D721Med (cell line): Measurements from ENCODE around the gene MARVELD1.
A peak's percentile ranks its signal among the peaks of the same experiment; 100 is the strongest.

Source experiments
- DNase-seq: peaks from one replicate; pipeline ENCODE4 v3.0.0; 2011; ENCODE audit warnings: low spot score; ENCODE audit not compliant: insufficient read length
- FAIRE-seq: peaks from 2 replicates; lab custom pipeline; 2011; peaks lifted over from hg19 to GRCh38; lab: Jason Lieb, UNC
- TF ChIP-seq, protein P1 (sequence below): IDR thresholded peaks from 2 replicates; pipeline ENCODE4 v1.5.1; 2012; ENCODE audit warnings: mild to moderate bottlenecking, control low read depth; ENCODE audit not compliant: insufficient read depth; ENCODE audit errors: missing control alignments

MARVELD1 gene

DNA sequence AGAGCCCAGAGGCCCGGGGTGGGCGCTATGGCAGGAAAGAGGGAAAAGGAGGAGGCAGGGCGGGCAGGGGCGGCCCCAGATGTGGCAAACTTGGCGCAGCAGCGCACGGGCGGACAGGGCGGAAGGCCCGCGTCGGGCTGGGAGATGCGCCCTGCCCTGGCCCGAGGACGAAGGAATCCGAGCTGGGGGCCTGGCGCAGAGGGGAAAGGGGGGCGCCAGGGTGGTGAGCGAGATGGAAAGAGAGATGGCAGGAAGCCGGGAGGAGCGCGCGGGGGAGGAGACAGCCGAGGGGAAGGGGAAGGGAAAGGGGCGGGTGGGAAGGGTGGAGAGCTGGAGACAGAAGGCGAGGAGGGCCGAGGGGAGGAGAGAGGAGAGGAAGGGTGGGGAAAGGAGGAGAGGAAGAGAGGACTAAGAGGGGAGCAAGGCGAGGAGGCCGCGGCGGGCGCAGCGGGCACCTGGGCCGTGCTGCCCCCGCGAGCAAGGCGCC, at the start of gene MARVELD1:
TSS of gene MARVELD1 (plus strand) at position 392 of the 487 bp plus-strand sequence. CDS start 147 bp downstream, outside the sequence.
- DNase-seq (peak; percentile 83), FAIRE-seq (no peak)
- TF ChIP-seq, protein P1, sequence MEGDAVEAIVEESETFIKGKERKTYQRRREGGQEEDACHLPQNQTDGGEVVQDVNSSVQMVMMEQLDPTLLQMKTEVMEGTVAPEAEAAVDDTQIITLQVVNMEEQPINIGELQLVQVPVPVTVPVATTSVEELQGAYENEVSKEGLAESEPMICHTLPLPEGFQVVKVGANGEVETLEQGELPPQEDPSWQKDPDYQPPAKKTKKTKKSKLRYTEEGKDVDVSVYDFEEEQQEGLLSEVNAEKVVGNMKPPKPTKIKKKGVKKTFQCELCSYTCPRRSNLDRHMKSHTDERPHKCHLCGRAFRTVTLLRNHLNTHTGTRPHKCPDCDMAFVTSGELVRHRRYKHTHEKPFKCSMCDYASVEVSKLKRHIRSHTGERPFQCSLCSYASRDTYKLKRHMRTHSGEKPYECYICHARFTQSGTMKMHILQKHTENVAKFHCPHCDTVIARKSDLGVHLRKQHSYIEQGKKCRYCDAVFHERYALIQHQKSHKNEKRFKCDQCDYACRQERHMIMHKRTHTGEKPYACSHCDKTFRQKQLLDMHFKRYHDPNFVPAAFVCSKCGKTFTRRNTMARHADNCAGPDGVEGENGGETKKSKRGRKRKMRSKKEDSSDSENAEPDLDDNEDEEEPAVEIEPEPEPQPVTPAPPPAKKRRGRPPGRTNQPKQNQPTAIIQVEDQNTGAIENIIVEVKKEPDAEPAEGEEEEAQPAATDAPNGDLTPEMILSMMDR, result no peak

DNA sequence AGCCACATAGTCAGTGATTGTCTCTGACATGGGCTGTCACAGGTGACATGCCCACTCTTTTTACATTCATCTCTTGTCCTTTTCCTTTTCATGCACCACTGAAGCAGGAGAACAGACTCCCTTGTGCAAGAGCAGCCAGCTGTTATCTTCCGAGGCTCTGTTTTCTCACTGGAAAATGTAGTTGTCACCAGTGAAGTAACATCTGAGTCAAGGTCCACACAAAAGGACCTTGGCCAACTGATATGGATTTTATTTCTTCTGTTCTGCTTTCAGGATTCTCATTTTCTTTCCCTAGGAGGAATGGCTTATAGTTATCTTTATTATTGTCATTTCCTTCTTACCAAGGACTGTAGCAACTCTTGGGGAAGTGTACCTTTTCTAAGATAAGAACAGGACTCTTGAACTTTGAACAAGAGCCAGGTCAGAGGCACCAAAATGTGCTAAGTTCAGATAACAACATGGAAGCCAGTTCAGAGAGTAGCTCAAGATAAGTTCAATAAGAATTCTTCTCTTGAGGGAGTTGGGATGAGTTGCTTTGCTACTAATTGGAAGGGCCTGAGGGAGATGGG, 49.2 kb upstream of the MARVELD1 start:
- DNase-seq, result no peak
- TF ChIP-seq, protein P1, result no peak
- FAIRE-seq, result no peak

DNA sequence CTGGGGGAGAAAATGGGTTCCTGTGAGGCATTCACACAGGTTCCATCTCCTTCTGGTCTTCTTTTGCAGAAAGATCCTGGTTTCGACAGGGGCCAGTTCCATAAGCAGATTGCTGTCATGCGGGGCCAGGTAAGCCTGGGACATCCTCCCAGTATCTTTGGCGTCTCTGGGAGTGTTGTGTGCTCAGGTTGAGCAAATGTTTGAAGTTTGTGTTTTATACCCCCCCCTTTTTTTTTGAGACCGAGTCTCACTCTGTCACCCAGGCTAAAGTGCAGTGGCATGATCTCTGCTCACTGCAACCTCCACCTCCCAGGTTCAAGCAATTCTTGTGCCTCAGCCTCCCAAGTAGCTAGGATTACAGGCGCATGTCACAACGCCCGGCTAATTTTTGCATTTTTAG, 46.5 kb upstream of the MARVELD1 start:
- DNase-seq, result no peak
- TF ChIP-seq, protein P1, result no peak
- FAIRE-seq, result no peak

DNA sequence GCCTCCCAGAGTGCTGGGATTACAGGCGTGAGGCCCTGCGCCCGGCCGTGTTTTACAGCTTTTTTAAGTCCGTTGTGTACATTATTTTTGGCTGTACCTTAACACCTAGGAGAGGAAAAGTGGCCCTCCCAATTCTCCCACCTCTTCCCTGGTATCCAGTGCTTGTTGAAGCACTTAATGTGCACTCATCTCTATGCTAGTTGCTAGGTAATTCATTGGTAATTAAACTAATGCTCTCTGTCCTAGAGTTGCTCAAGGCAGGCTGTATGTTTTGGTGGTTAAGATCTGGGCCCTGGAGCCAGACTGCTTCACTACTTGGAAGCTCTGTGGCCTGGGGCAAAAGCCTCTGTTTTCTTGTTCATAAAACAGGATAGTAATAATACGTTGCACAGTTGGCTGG, 46.1 kb upstream of the MARVELD1 start:
- DNase-seq (no peak), FAIRE-seq (no peak)
- TF ChIP-seq, protein P1, result no peak

DNA sequence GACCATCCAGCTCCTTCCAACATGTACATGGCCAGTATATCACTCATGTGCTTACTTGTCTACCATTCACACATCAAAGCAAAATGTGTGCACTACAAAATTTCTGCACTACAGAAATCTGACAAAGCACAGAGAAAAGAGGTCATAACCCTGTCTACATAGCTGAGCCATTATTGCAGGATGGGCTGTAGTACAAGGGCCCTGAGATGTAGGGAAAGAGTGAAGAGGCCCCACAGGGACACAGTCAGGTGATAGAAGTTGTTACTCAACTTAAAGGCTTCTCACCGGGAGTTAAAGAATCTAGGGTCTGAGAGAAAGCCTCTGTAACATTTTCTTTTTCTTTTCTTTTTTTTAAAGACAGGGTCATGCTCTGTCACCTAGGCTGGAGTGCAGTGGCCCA, 44.0 kb upstream of the MARVELD1 start:
- no peak for FAIRE-seq
- TF ChIP-seq, protein P1, result no peak
- DNase-seq, result no peak

DNA sequence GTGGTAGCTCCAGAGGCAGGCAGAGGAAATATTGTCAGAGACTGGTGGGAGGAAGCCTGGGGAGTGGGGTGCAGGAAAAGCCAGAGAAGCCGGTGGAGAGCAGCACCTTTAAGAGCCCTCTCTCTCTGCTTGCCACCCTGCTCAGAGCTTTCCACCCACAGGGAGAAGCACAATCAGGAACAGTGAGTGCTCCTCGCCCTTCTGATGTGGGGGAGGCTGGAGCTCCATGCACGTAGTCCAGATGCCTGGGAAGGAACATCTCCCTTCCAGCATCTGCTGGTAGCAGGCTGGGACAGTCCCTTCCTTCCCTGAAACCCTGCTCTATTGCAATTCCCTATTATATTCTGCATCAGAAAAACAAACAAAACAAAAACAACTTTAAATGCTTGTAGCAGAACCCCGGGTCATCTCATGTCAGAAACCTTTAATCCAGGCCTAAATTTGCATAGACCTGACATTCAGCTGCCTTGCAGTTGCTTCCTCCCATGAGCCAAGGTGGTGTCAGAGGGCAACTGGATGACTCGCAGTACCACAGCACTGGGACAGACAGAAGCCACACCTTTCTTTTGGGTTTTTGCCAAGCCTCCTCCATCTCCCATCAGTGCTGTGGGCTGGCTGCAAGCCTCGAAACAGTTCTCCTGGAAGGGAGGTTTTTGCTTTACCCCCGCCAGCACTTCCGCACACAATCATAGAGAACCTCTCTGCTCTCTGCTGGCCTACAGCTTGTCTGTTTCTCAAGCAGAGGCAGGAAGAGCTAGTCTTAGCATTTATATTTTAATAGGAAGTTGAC, 39.6 kb upstream of the MARVELD1 start:
- no peak for FAIRE-seq
- TF ChIP-seq, protein P1, result no peak
- DNase-seq, result no peak

DNA sequence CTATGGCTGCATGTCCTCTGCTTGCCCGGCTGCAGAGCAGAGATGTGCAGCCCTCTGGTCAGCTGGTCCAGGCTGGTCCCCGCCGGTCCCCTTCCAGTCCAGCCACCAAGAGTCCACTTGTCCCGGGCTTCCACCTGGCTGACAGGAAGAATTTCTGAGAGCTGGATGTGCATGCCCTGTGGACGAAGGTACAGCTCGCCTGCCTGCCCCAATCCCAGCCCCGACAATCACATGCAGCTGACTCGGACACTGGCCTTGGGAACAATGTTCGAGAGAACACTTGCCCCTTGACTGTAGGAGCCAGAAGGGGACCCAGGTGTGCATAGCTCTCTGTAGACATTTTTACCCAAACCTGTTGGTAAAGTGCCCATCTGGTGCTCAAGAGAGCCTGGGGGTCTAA, 38.3 kb upstream of the MARVELD1 start:
- TF ChIP-seq, protein P1, result no peak

More for the DNA sequence above, 38.3 kb upstream of the MARVELD1 start:
- DNase-seq, result no peak
- no peak for FAIRE-seq
